ENCODE measurements around the gene FLAD1.

The FLAD1 gene

GRCh38 chr1:155040358-155041093 is 57.4 kb downstream of the FLAD1 start:
- no peak for TF ChIP-seq POLR2A (IDR thresholded peaks at IDR 0.05; ENCODE audit: low read depth, low read length)
- FAIRE-seq (no peak), DNase-seq (ENCODE audit: insufficient read length, low spot score) (no peak)

All from H54 (cell line).